H1 (cell line): ENCODE data around the gene COL8A2. TPM values are rescaled to one million over a fixed set of nuclear protein-coding genes. Genes with fewer than 3 reads are reported as not detected.

ENCODE experiments used
- CTCF ChIA-PET: fragments of 300-600 bp; sonication (Branson Sonifier 250); formaldehyde crosslinking; loops from one replicate; lab custom pipeline; 2021; ENCODE audit not compliant: partially characterized antibody; lab: Charles Lee
- POLR2A ChIA-PET: fragments of 300-600 bp; sonication (Branson Sonifier 250); formaldehyde crosslinking; loops from one replicate; lab custom pipeline; 2021; ENCODE audit warnings: inconsistent platforms; ENCODE audit not compliant: partially characterized antibody; lab: Charles Lee
- DNase-seq, 2 experiments: peaks; one replicate each; pipeline versions ENCODE4 v3.0.0 to v3.0.0-alpha.2; 2010 to 2022; ENCODE audit warnings: low spot score in 2 of 2, low read depth in 1 of 2, mixed read lengths in 1 of 2
- FAIRE-seq: peaks from 2 replicates; lab custom pipeline; 2011; peaks lifted over from hg19 to GRCh38; lab: Jason Lieb, UNC
- H2AFZ ChIP-seq: 2 replicates; pipeline ENCODE4 v1.8.1; 2012; ENCODE audit warnings: low read length, inconsistent platforms
- H2AK5ac ChIP-seq: 2 replicates; pipeline ENCODE4 v1.6.1; 2013; ENCODE audit warnings: low read depth, low read length
- H2BK120ac ChIP-seq: replicated peaks from 2 replicates; pipeline ENCODE3; 2013; ENCODE audit warnings: low read depth, low read length, inconsistent platforms
- H2BK12ac ChIP-seq: 2 replicates; pipeline ENCODE4 v1.6.1; 2013; ENCODE audit warnings: low read depth, low read length
- H2BK15ac ChIP-seq: 2 replicates; pipeline ENCODE4 v1.6.1; 2013; ENCODE audit warnings: low read length
- H2BK20ac ChIP-seq: 2 replicates; pipeline ENCODE4 v1.6.1; 2013; ENCODE audit warnings: low read length
- H2BK5ac ChIP-seq: 2 replicates; pipeline ENCODE4 v1.6.1; 2013; ENCODE audit warnings: low read depth, low read length
- H3K14ac ChIP-seq: 2 replicates; pipeline ENCODE4 v1.6.1; 2013; ENCODE audit warnings: inconsistent platforms; ENCODE audit not compliant: insufficient read length
- H3K18ac ChIP-seq: 2 replicates; pipeline ENCODE4 v1.6.1; 2013; ENCODE audit warnings: low read length; ENCODE audit errors: extremely low read depth
- H3K23ac ChIP-seq: 2 replicates; pipeline ENCODE4 v1.6.1; 2013; ENCODE audit warnings: inconsistent platforms; ENCODE audit not compliant: insufficient read length
- H3K23me2 ChIP-seq: 2 replicates; pipeline ENCODE4 v1.6.1; 2013; ENCODE audit warnings: low read depth, low read length
- H3K27ac ChIP-seq: 2 replicates; pipeline ENCODE4 v1.6.1; 2011; ENCODE audit warnings: low read depth, low read length, inconsistent platforms
- H3K27me3 ChIP-seq, 4 experiments: replicated peaks in 1 of 4; 1 replicate in 1 of 4; 2 replicates in 3 of 4; pipeline versions ENCODE4 v1.6.1 to v1.8.1; 2011 to 2013; ENCODE audit warnings: low read length in 3 of 4, mild to moderate bottlenecking in 3 of 4, inconsistent platforms in 2 of 4, mixed read lengths in 2 of 4, moderate library complexity in 1 of 4; ENCODE audit not compliant: control insufficient read depth in 3 of 4, insufficient read depth in 3 of 4; ENCODE audit errors: extremely low read depth in 1 of 4
- H3K36me3 ChIP-seq, 4 experiments: 2 replicates each; pipeline versions ENCODE4 v1.6.1 to v1.8.1; 2011 to 2013; ENCODE audit warnings: mild to moderate bottlenecking in 4 of 4, low read length in 3 of 4, moderate library complexity in 2 of 4, control low read depth in 1 of 4, inconsistent platforms in 1 of 4; ENCODE audit not compliant: insufficient read depth in 4 of 4, control insufficient read depth in 2 of 4
- H3K4ac ChIP-seq: replicated peaks from 2 replicates; pipeline ENCODE3; 2013; ENCODE audit warnings: low read length, low read depth, mixed read lengths, inconsistent platforms; ENCODE audit not compliant: insufficient read length
- H3K4me1 ChIP-seq, 4 experiments: replicated peaks in 1 of 4; 1 replicate in 1 of 4; 2 replicates in 3 of 4; pipeline versions ENCODE4 v1.6.1 to v1.8.1; 2011 to 2013; ENCODE audit warnings: low read length in 3 of 4, inconsistent platforms in 2 of 4, mixed read lengths in 1 of 4; ENCODE audit not compliant: insufficient read depth in 4 of 4, control insufficient read depth in 3 of 4
- H3K4me2 ChIP-seq, 2 experiments: 2 replicates each; pipeline versions ENCODE4 v1.6.1 to v1.8.1; 2011 to 2013; ENCODE audit warnings: low read depth in 2 of 2, low read length in 2 of 2, control low read depth in 1 of 2, inconsistent platforms in 1 of 2, mild to moderate bottlenecking in 1 of 2; ENCODE audit not compliant: insufficient read depth in 1 of 2
- H3K4me3 ChIP-seq, 4 experiments: fragments of 200-600, 300-600 bp in 1 of 4; sonication (generic), shearing (Covaris generic), sonication (Bioruptor Twin) in 1 of 4; 2 replicates each; pipeline versions ENCODE4 v1.5.1 to v1.8.1; 2011 to 2016; ENCODE audit warnings: low read length in 4 of 4, low read depth in 3 of 4, control low read depth in 2 of 4, inconsistent platforms in 2 of 4, mild to moderate bottlenecking in 2 of 4, mixed read lengths in 1 of 4, moderate library complexity in 1 of 4; ENCODE audit not compliant: insufficient read depth in 2 of 4; ENCODE audit errors: extremely low read depth in 1 of 4
- H3K56ac ChIP-seq: replicated peaks from 2 replicates; pipeline ENCODE3; 2013; ENCODE audit warnings: low read depth, mild to moderate bottlenecking, mixed read lengths, low read length, inconsistent platforms; ENCODE audit not compliant: insufficient read length
- H3K79me1 ChIP-seq: 2 replicates; pipeline ENCODE4 v1.6.1; 2013; ENCODE audit warnings: low read depth, low read length, control low read depth
- H3K79me2 ChIP-seq, 2 experiments: 2 replicates each; pipeline versions ENCODE4 v1.6.1 to v1.8.1; 2012 to 2013; ENCODE audit warnings: low read length in 2 of 2, mild to moderate bottlenecking in 2 of 2, inconsistent platforms in 1 of 2; ENCODE audit not compliant: insufficient read depth in 2 of 2, control insufficient read depth in 1 of 2
- H3K9ac ChIP-seq, 4 experiments: replicated peaks in 1 of 4; 1 replicate in 1 of 4; 2 replicates in 3 of 4; pipeline versions ENCODE4 v1.6.1 to v1.8.1; 2011 to 2013; ENCODE audit warnings: low read depth in 3 of 4, low read length in 3 of 4, control low read depth in 2 of 4, mild to moderate bottlenecking in 2 of 4, moderate library complexity in 2 of 4, inconsistent platforms in 1 of 4; ENCODE audit errors: extremely low read depth in 1 of 4
- H3K9me3 ChIP-seq, 2 experiments: 2 replicates each; pipeline versions ENCODE4 v1.6.1 to v1.8.1; 2012 to 2013; ENCODE audit warnings: mild to moderate bottlenecking in 2 of 2, moderate library complexity in 2 of 2, control low read depth in 1 of 2, inconsistent platforms in 1 of 2, low read depth in 1 of 2, low read length in 1 of 2, mixed read lengths in 1 of 2; ENCODE audit not compliant: insufficient read depth in 2 of 2
- H4K20me1 ChIP-seq, 2 experiments: replicated peaks in 1 of 2; 2 replicates each; pipeline versions ENCODE3 to v1.8.1; 2011 to 2013; ENCODE audit warnings: inconsistent platforms in 2 of 2, low read length in 2 of 2, mild to moderate bottlenecking in 1 of 2; ENCODE audit not compliant: insufficient read depth in 2 of 2, control insufficient read depth in 1 of 2
- H4K5ac ChIP-seq: 2 replicates; pipeline ENCODE4 v1.6.1; 2013; ENCODE audit warnings: low read length, low read depth, mixed read lengths, inconsistent platforms; ENCODE audit not compliant: insufficient read length
- H4K8ac ChIP-seq: 2 replicates; pipeline ENCODE4 v1.8.0; 2013; ENCODE audit warnings: mild to moderate bottlenecking, moderate library complexity, low read length, inconsistent platforms; ENCODE audit not compliant: insufficient read depth; ENCODE audit errors: extremely low read depth
- H4K91ac ChIP-seq: replicated peaks from 2 replicates; pipeline ENCODE3; 2013; ENCODE audit warnings: low read length, mixed read lengths, inconsistent platforms; ENCODE audit not compliant: insufficient read length
- BCL11A ChIP-seq, 2 experiments: IDR thresholded peaks; one replicate each; pipeline ENCODE4 v1.6.1; 2011; ENCODE audit warnings: low read depth in 2 of 2, low read length in 2 of 2, mild to moderate bottlenecking in 2 of 2
- CBX8 ChIP-seq: fragments of 300-800, 300-1000 bp; sonication (generic); IDR thresholded peaks from 2 replicates; pipeline ENCODE4 v1.7.1; 2016; ENCODE audit warnings: low read depth, low read length, borderline replicate concordance
- EZH2 ChIP-seq: fragments of 200-600 bp; sonication (generic); IDR thresholded peaks from 2 replicates; pipeline ENCODE4 v1.7.1; 2012; ENCODE audit warnings: low read depth, mild to moderate bottlenecking, moderate library complexity, low read length, inconsistent platforms; ENCODE audit not compliant: severe bottlenecking
- HDAC2 ChIP-seq, 2 experiments: fragments of 300-600 bp in 1 of 2; sonication (generic) in 1 of 2; IDR thresholded peaks; 2 replicates each; pipeline ENCODE4 v1.6.1; 2011 to 2012; ENCODE audit warnings: low read depth in 2 of 2, low read length in 2 of 2, mild to moderate bottlenecking in 2 of 2, moderate library complexity in 2 of 2, borderline replicate concordance in 1 of 2, inconsistent platforms in 1 of 2
- MAFK ChIP-seq: IDR thresholded peaks from 2 replicates; pipeline ENCODE4 v1.6.1; 2012; ENCODE audit warnings: low read depth, mild to moderate bottlenecking, improper control_type of control experiment, low read length
- RAD21 ChIP-seq, 2 experiments: IDR thresholded peaks in 1 of 2; conservative IDR thresholded peaks in 1 of 2; 2 replicates each; pipeline ENCODE4 v1.6.1; 2011; ENCODE audit warnings: low read depth in 2 of 2, low read length in 2 of 2, improper control_type of control experiment in 1 of 2, inconsistent platforms in 1 of 2, mild to moderate bottlenecking in 1 of 2, moderate library complexity in 1 of 2
- WGBS, 2 experiments: shearing (Covaris generic) in 1 of 2; methylation state at CpG; one replicate each; pipeline versions ENCODE4 v1.1.6 to v1.1.7; 2013 to 2015; ENCODE audit warnings: low lambda C conversion rate in 2 of 2, mixed read lengths in 2 of 2, inconsistent platforms in 1 of 2, low coverage in 1 of 2, missing lambda C conversion rate in 1 of 2; ENCODE audit not compliant: insufficient replicate concordance in 2 of 2, insufficient coverage in 1 of 2, insufficient read length in 1 of 2; ENCODE audit errors: extremely low coverage in 1 of 2, missing lambda C conversion rate in 1 of 2; 5-methylcytosine and 5-hydroxymethylcytosine counted together
- polyA plus RNA-seq, 7 experiments: library from polyadenylated mRNA; depleted of rRNA in 3 of 7; stranded (reverse) in 5 of 7; unstranded in 2 of 7; fragments of >200 nt in 5 of 7; fragments of 200-250 nt in 2 of 7; gene quantifications; 1 replicate in 5 of 7; 2 replicates in 1 of 7; 4 replicates in 1 of 7; pipeline versions ENCODE4 v1.2.1 to v1.2.3, GENCODE V29; 2011 to 2013; ENCODE audit warnings: missing spikeins in 2 of 7, mixed read lengths in 2 of 7
- total RNA-seq: library from RNA; stranded (reverse); fragmentation: NEBNext Ultra II Directional; extraction: Animal tissue kit (Norgen Biotek cat#: 25700); gene quantifications from 2 replicates; pipeline ENCODE4 v1.2.1, GENCODE V29; 2021
- TF ChIP-seq, protein P1 (sequence below): IDR thresholded peaks from 2 replicates; pipeline ENCODE4 v1.6.1; 2012; ENCODE audit warnings: low read length, inconsistent platforms

Gene COL8A2
- total and polyA plus RNA-seq, 2 of the 8 experiments (the other 6 are each of a cell fraction or from before 2014, with no cell fraction given), result 2.1 to 2.8 TPM

DNA sequence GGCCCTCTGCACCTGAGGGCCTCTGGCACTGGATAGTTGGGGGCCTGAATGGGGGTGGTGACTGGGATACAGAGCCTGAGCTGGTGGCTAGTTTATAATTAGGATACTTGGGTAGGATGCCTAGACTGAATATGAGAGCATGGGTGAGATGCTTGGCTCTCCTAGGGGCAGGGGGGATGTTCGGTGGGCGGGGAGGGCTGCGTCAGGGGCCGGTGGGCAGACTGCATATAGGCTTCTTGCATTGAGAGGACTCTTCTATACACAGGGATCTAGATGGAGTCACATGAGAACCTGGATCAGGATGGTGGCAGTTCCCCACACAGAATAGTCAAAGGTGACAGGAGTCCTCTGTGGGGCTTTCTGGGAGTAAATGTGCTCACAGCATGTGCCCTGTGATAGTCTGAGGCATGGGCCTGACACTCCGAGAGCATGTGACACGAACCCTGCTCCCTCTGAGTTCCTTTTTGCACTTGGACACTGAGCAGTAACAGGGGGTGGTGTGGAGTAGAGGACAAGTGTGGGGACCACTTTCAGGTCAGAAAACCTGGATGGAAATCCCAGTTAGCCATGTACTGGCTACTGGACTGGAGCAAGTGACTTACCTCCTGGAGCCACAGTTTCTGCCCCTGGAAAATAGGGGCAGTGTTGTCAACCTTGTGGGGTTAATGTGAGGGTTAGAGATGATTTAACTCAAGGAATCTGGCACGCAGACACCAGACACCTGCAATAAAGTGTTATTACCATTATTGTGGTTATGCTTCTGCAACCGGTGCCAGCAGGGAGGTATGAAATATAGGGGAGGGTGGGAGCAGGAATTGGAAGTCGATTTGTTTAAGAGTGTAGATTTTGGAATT is 33.2 kb upstream of the COL8A2 start:
- H2BK20ac ChIP-seq, result no peak overlapping the region
- H3K4ac ChIP-seq, result no peak overlapping the region
- H3K36me3 ChIP-seq, result no peaks in the 10 kb centered on the region
- no peak overlapping the region; the same call in 1 of the 2 replicates for H2AK5ac ChIP-seq
- DNase-seq (no peak), FAIRE-seq (no peak)
- H3K4me3 ChIP-seq, result peak overlapping the region; percentile 64 to 96 (median 76); a peak in 4 of 8 replicates
- peaks cover 0 to 47% of the 10 kb centered on the region in 2 experiments; a peak in 3 of 4 replicates for H3K79me2 ChIP-seq
- H2AFZ ChIP-seq, result no peak overlapping the region
- H3K79me1 ChIP-seq, result peaks cover 17% of the 10 kb centered on the region
- H2BK5ac ChIP-seq, result no peak overlapping the region
- no peak overlapping the region for H3K23ac ChIP-seq
- no peak overlapping the region for H3K27ac ChIP-seq
- POLR2A ChIA-PET, result interaction anchor here (1.8 to 5.1 kb wide), 4 partner anchors 19 to 148 kb away, joined by 3 to 44 read pairs (median 19); partner anchors contain the start of gene SH3D21
- H3K14ac ChIP-seq, result no peak overlapping the region
- TF ChIP-seq CBX8, result no peak
- TF ChIP-seq BCL11A (IDR thresholded peaks at IDR 0.05; ENCODE audit: low read depth in 2 of 2, low read length in 2 of 2), result no peak
- TF ChIP-seq HDAC2 (IDR thresholded peaks at IDR 0.05; ENCODE audit: borderline replicate concordance in 1 of 2, low read depth in 2 of 2, low read length in 2 of 2), result no peak
- TF ChIP-seq EZH2, result no peak
- TF ChIP-seq, protein P1, sequence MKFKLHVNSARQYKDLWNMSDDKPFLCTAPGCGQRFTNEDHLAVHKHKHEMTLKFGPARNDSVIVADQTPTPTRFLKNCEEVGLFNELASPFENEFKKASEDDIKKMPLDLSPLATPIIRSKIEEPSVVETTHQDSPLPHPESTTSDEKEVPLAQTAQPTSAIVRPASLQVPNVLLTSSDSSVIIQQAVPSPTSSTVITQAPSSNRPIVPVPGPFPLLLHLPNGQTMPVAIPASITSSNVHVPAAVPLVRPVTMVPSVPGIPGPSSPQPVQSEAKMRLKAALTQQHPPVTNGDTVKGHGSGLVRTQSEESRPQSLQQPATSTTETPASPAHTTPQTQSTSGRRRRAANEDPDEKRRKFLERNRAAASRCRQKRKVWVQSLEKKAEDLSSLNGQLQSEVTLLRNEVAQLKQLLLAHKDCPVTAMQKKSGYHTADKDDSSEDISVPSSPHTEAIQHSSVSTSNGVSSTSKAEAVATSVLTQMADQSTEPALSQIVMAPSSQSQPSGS, result no peak
- TF ChIP-seq MAFK, result no peak
- no peak for TF ChIP-seq RAD21 (IDR thresholded peaks at IDR 0.05 in 1 of 2, conservative IDR thresholded peaks at IDR 0.05 in 1 of 2; ENCODE audit: low read depth in 2 of 2, low read length in 2 of 2)
- TF ChIP-seq, all 59 proteins: peak for 0
- Histone ChIP-seq H3K56ac (no peak overlapping the region), H3K4me1 (peaks cover 0 to 27% (median 16%) of the 10 kb centered on the region in 4 experiments; a peak in 6 of 7 replicates), H2BK15ac (peak overlapping the region; percentile 46; the same call in 1 of the 2 replicates), H4K20me1 (peaks cover 0 to 13% of the 10 kb centered on the region in 2 experiments), H4K8ac (no peak overlapping the region), H2BK120ac (no peak overlapping the region), H4K5ac (no peak overlapping the region), H3K9me3 (no peaks in the 10 kb centered on the region), H2BK12ac (no peak overlapping the region), H3K9ac (no peak overlapping the region; a peak in 1 of 7 replicates), H4K91ac (no peak overlapping the region), H3K27me3 (peaks cover 8 to 20% (median 19%) of the 10 kb centered on the region in 4 experiments), H3K4me2 (peak overlapping the region; percentile 88 to 96; a peak in 3 of 4 replicates), H3K18ac (no peak overlapping the region), H3K23me2 (peaks cover 11% of the 10 kb centered on the region)
- CTCF ChIA-PET, result interaction anchor here (0.5 to 10.1 kb wide), 5 partner anchors 16 to 164 kb away, joined by 3 to 261 read pairs (median 5); no protein-coding TSS in a partner anchor
- 94 to 100% methylated on average over 1 to 9 of the region's 9 CpGs for WGBS, 2 experiments
